HG03103 (cell line): ENCODE results near the gene DVL1.
A peak's percentile ranks its signal among the peaks of the same experiment; 100 is the strongest.
"Not testable (repeated sequence)": the region's sequence is repeated elsewhere in the genome, so short reads cannot be mapped to it uniquely, and the experiment has no call there.

Experiments
- ATAC-seq: cut with Tn5 transposase; IDR thresholded peaks from one replicate; pipeline ENCODE4 v1.9.1; 2021; ENCODE audit warnings: low read depth; ENCODE audit not compliant: unreplicated experiment

DVL1 gene

GRCh38 chr1:1349256-1350012 is at the start of gene DVL1:
TSS of gene DVL1 (minus strand) at chr1:1349418. CDS start at chr1:1349065, 353 bp downstream.
- peak; percentile 47 for ATAC-seq

GRCh38 chr1:1398677-1399186 is 49.5 kb upstream of the DVL1 start:
- peak; percentile 1 for ATAC-seq

GRCh38 chr1:1397839-1398523 is 48.8 kb upstream of the DVL1 start:
- no peak for ATAC-seq

- no peak for ATAC-seq
These were observed 45.9 kb upstream of the DVL1 start for GRCh38 chr1:1395166-1395565.

- no peak for ATAC-seq
These were observed 44.9 kb upstream of the DVL1 start for GRCh38 chr1:1394116-1394515.

GRCh38 chr1:1393428-1393827 is 44.2 kb upstream of the DVL1 start:
- ATAC-seq = no peak

GRCh38 chr1:1393014-1393413 is 43.8 kb upstream of the DVL1 start:
- no peak for ATAC-seq

GRCh38 chr1:1391225-1391624 is 42.0 kb upstream of the DVL1 start:
- ATAC-seq = no peak

- ATAC-seq = no peak
These were observed 41.5 kb upstream of the DVL1 start for GRCh38 chr1:1390675-1391074.

- no peak for ATAC-seq
These were observed 38.9 kb upstream of the DVL1 start for GRCh38 chr1:1388078-1388472.

- no peak for ATAC-seq
These were observed 38.2 kb upstream of the DVL1 start for GRCh38 chr1:1387098-1388077.

GRCh38 chr1:1385931-1386330 is 36.7 kb upstream of the DVL1 start:
- no peak for ATAC-seq

- not testable (repeated sequence) for ATAC-seq
These were observed 36.1 kb upstream of the DVL1 start for GRCh38 chr1:1385339-1385738.

- ATAC-seq = no peak
These were observed 32.1 kb upstream of the DVL1 start for GRCh38 chr1:1381294-1381693.

GRCh38 chr1:1380860-1381259 is 31.6 kb upstream of the DVL1 start:
- no peak for ATAC-seq

- ATAC-seq = no peak
These were observed 28.5 kb upstream of the DVL1 start for GRCh38 chr1:1377540-1378205.

GRCh38 chr1:1376551-1377226 is 27.5 kb upstream of the DVL1 start:
- ATAC-seq = no peak

GRCh38 chr1:1374929-1375662 is 25.9 kb upstream of the DVL1 start, which contains the start of gene AURKAIP1:
TSS of gene AURKAIP1 (minus strand) at chr1:1375207. CDS start at chr1:1374756, 451 bp downstream.
- peak; percentile 80 for ATAC-seq

- ATAC-seq = no peak
These were observed 25.3 kb upstream of the DVL1 start for GRCh38 chr1:1374589-1374928.
